IPS-20b (cell line): Measurements from ENCODE around the gene SLC26A11.
"Not testable (repeated sequence)": the region's sequence is repeated elsewhere in the genome, so short reads cannot be mapped to it uniquely, and the experiment has no call there.

ENCODE experiments used
- H3K27ac ChIP-seq: one replicate; pipeline ENCODE4 v1.5.1; 2013; ENCODE audit warnings: low read length
- H3K27me3 ChIP-seq: 2 replicates; pipeline ENCODE4 v1.6.1; 2013; ENCODE audit warnings: mild to moderate bottlenecking, low read length, inconsistent platforms; ENCODE audit not compliant: insufficient read depth
- H3K36me3 ChIP-seq: 2 replicates; pipeline ENCODE4 v1.6.1; 2013; ENCODE audit warnings: low read depth, mild to moderate bottlenecking, inconsistent platforms, low read length, moderate library complexity; ENCODE audit not compliant: insufficient read depth
- H3K4me1 ChIP-seq: 2 replicates; pipeline ENCODE4 v1.6.1; 2013; ENCODE audit warnings: mild to moderate bottlenecking, control low read depth, inconsistent platforms, low read length, moderate library complexity; ENCODE audit not compliant: insufficient read depth
- H3K4me3 ChIP-seq: 2 replicates; pipeline ENCODE4 v1.5.1; 2013; ENCODE audit warnings: mild to moderate bottlenecking, low read length, inconsistent platforms
- H3K9ac ChIP-seq: 2 replicates; pipeline ENCODE4 v1.6.1; 2013; ENCODE audit warnings: low read depth, mild to moderate bottlenecking, inconsistent platforms, low read length, moderate library complexity
- H3K9me3 ChIP-seq: 2 replicates; pipeline ENCODE4 v1.6.1; 2013; ENCODE audit warnings: mild to moderate bottlenecking, low read depth, low read length, inconsistent platforms; ENCODE audit not compliant: insufficient read depth

Gene SLC26A11

DNA sequence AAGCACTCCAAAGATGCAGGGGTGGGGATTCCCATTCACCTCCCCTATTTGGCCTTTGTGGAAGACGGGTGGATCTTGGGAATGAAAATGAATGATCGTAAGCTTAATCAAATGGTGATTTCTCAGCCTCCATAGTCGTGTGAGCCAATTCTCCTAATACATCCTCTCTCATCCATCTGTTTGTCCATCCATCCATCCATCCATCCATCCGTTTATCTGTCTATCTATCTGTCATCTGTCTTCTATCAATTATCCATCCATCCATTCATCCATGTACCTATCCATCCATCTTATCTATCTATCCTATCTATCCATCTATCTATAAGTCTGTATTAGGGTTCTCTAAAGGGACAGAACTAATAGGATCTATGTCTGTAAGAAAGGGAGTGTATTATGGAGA lies 48.2 kb downstream of the SLC26A11 start:
- H3K9me3 ChIP-seq = no peaks in the 10 kb centered on the region
- H3K4me3 ChIP-seq = no peak overlapping the region
- H3K36me3 ChIP-seq = peaks cover 16% of the 10 kb centered on the region; the same call in 1 of the 2 replicates
- H3K4me1 ChIP-seq = peaks cover 15% of the 10 kb centered on the region; the same call in 1 of the 2 replicates
- no peak overlapping the region for H3K27ac ChIP-seq
- no peaks in the 10 kb centered on the region for H3K27me3 ChIP-seq
- no peak overlapping the region for H3K9ac ChIP-seq

DNA sequence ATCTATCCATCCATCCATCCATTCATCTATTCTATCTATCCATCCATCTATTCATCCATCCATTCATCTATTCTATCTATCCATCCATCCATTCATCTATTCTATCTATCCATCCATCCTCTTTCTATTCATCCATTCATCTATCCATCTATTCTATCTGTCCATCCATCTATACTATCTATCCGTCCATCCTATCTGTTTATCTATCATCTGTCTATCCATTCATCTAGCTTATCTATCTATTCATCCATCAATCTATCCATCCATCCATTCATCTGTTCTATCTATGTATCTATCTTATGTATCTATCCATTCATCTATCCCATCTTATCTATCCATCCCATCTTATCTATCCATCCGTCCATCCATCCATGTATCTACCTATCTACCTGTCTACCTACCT lies 49.2 kb downstream of the SLC26A11 start:
- H3K9me3 ChIP-seq = no peaks in the 10 kb centered on the region
- H3K9ac ChIP-seq = peak overlapping the region; percentile 56; the same call in 1 of the 2 replicates
- peaks cover 16% of the 10 kb centered on the region; the same call in 1 of the 2 replicates for H3K36me3 ChIP-seq
- H3K4me1 ChIP-seq = peaks cover 12% of the 10 kb centered on the region; the same call in 1 of the 2 replicates
- H3K4me3 ChIP-seq = no peak overlapping the region
- no peak overlapping the region for H3K27ac ChIP-seq
- H3K27me3 ChIP-seq = no peaks in the 10 kb centered on the region

DNA sequence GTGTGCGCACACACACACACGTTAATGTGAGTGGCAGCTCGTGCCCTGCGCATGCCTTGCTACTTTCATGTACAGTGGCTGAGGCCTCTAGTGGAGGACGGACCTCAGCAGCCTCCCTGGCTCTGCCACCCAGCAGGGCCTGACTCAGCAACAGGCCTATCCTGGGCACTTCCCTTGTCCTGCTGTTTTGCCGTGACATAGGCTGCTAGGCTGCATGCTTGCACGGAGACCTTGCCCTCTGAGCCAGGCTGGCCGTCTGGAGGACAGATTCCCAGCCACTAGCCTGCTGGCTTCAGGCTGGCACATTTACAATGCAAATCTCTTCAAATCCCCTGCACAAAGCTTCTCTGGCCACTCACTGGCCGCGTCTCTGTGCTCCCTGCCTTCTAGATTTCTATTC lies 49.9 kb downstream of the SLC26A11 start:
- Histone ChIP-seq H3K36me3 (peaks cover 16% of the 10 kb centered on the region; the same call in 1 of the 2 replicates), H3K4me1 (peaks cover 12% of the 10 kb centered on the region; the same call in 1 of the 2 replicates), H3K4me3 (peak overlapping the region; percentile 15; the same call in 1 of the 2 replicates), H3K27ac (no peak overlapping the region), H3K9ac (peak overlapping the region; percentile 56; the same call in 1 of the 2 replicates), H3K9me3 (no peaks in the 10 kb centered on the region), H3K27me3 (no peaks in the 10 kb centered on the region)

DNA sequence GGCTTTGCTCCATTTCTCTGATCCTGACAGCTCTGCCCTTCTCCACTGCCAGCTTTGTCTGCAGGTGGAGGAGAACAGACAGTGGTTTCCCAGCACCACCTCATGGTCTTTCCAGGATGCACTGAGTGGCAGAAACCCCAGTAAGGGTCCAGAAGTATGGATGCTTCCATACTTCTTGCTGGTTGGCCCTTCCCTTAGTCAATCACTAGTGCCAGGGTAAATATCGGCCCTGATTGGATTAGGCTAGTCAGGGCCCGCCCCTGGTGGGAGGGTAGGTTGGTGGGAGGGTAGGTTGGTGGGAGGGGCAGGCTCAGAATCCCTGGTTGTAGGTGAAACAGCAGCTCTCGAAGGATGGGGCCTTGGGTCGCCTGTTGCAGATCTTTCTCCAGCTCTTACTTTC lies 50.6 kb downstream of the SLC26A11 start:
- Histone ChIP-seq H3K27ac (no peak overlapping the region), H3K4me3 (peak overlapping the region; percentile 15; the same call in 1 of the 2 replicates), H3K9me3 (no peaks in the 10 kb centered on the region), H3K27me3 (no peaks in the 10 kb centered on the region), H3K9ac (peak overlapping the region; percentile 1; the same call in 1 of the 2 replicates), H3K4me1 (peaks cover 12% of the 10 kb centered on the region; the same call in 1 of the 2 replicates), H3K36me3 (peaks cover 9% of the 10 kb centered on the region; the same call in 1 of the 2 replicates)

DNA sequence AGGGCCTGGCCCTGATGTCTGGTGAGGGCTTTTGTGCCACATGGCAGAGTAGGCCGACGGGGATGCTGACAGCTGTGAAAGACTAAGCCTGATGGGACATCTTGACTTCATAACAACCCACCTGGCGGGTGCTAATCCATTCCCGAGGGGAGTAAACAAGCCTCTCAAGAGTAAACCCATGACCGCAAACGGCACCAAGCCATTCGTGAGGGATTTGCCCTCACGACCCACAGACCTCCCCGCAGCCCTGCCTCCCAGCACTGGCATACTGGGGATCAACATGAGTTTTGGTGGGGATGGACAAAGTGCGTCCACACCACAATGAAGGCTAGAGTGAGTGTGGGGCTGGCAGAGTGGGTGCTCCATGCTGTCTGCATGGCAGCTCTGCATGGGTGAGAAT lies 52.1 kb downstream of the SLC26A11 start:
- H3K9me3 ChIP-seq = no peaks in the 10 kb centered on the region
- peaks cover 12% of the 10 kb centered on the region; the same call in 1 of the 2 replicates for H3K4me1 ChIP-seq
- H3K9ac ChIP-seq = no peak overlapping the region
- H3K4me3 ChIP-seq = no peak overlapping the region
- H3K27ac ChIP-seq = no peak overlapping the region
- H3K27me3 ChIP-seq = no peaks in the 10 kb centered on the region
- peaks cover 7% of the 10 kb centered on the region; the same call in 1 of the 2 replicates for H3K36me3 ChIP-seq

DNA sequence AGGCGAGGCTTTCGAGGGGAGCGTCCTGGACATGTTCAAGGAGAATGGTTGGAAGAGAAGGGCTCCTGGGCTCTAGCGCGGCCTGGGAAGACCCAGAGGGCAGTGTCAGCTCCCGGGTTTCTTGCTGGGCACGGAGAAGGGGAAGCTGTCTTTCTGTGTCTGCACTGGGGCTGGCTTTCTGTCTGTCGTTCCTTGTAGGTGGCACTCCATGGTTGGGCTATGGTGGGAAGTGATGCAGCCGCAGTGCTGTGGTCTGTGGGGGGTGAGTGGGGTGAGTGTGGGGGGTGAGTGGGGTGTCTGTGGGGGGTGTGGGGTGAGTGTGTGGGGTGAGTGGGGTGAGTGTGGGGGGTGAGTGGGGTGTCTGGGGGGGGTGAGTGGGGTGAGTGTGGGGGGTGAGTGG lies 54.1 kb downstream of the SLC26A11 start:
- Histone ChIP-seq H3K4me1 (peaks cover 12% of the 10 kb centered on the region; the same call in 1 of the 2 replicates), H3K9me3 (no peaks in the 10 kb centered on the region), H3K4me3 (no peak overlapping the region), H3K9ac (no peak overlapping the region), H3K36me3 (peaks cover 3% of the 10 kb centered on the region), H3K27ac (no peak overlapping the region), H3K27me3 (no peaks in the 10 kb centered on the region)

DNA sequence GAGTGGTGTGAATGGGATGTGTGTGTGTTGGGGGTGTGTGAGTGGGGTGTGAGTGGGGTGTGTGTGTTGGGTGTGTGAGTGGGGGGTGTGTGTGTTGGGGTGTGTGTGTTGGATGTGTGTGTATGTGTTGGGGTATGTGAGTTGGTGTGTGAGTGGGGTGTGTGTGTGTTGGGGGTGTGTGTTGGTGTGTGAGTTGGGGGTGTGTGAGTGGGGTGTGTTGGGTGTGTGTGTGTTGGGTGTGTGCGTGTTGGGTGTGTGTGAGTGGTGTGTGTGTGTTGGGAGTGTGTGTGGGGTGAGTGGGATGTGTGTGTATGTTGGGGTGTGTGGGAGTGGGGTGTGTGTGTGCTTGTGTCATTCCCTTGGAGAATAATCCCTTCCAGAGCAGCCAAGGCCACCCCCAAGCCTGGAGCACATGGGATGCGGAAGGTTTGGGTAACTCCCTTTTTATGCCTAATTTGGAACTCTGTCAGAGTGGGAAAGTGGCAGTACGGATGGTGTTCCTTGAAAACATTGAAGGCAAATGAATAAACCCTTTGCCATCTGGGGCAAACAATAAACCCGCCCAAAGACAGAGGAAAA lies 54.7 kb downstream of the SLC26A11 start:
- Histone ChIP-seq H3K36me3 (no peaks in the 10 kb centered on the region; the same call in 1 of the 2 replicates), H3K4me1 (peaks cover 6% of the 10 kb centered on the region; the same call in 1 of the 2 replicates), H3K27me3 (no peaks in the 10 kb centered on the region), H3K9me3 (no peaks in the 10 kb centered on the region), H3K27ac (no peak overlapping the region), H3K4me3 (no peak overlapping the region), H3K9ac (no peak overlapping the region)

DNA sequence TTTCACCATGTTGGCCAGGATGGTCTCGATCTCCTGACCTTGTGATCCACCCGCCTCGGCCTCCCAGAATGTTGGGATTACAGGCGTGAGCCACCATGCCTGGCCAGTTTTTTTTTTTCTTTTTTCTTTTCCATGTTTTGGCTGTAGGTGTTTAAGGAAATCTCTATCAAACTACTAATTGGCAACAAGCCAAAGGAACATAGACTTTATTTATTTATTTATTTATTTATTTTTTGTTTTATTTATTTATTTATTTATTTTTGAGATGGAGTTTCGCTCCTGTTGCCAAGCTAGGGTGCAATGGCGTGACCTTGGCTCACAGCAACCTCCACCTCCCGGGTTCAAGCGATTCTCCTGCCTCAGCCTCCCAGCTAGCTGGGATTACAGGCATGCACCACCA lies 55.6 kb downstream of the SLC26A11 start:
- not testable (repeated sequence) for H3K4me1 ChIP-seq, H3K9me3 ChIP-seq, H3K9ac ChIP-seq, H3K4me3 ChIP-seq, H3K27ac ChIP-seq, H3K36me3 ChIP-seq, H3K27me3 ChIP-seq

DNA sequence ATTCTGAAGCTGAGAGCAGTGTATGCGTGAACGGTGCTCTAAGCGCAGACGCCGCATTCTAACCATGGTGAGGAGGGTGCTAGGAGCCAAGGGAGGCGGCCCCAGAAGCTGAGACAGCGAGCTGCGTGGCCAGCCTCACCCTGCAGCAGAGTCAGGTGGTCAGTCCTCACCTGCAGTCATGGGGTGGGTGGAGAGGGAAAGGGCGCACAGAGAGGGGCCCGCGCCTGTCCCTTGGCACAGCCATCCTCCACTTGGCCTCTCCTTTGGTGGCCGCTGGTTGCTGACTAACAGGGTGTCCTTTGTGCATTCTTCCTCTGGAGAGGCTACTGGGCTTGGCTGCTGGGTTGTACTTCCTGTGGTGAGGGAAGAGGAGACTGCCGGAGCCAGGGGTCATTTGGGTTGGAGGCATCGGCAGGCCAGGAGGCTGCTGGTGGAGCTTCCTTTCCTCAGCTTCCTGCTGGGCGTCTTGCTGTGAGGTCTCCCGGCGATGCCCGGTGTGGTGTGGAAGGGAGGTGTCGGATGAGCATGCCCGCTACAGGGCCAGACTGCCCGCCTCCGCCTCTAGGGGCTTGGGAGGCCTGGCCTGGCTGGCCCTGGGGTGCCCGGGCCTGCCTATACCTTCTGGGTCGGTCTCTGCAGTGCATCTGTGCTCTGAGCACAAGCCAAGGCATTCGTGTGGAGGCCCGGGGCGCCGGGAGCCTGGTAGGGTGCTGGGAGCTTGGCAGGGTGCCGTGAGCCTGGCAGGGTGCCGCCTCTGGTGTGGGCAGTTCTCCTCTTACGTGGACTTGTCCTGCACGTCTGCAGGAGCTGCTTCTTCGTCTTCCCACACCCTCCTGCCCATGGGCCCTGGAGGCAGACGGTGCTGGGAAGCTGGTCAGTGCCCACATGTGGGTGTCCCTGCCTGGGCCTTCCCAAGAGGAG lies 57.8 kb downstream of the SLC26A11 start:
- H3K27ac ChIP-seq = no peak overlapping the region
- no peak overlapping the region for H3K9ac ChIP-seq
- no peaks in the 10 kb centered on the region for H3K4me1 ChIP-seq
- H3K9me3 ChIP-seq = no peaks in the 10 kb centered on the region
- H3K27me3 ChIP-seq = no peaks in the 10 kb centered on the region
- no peak overlapping the region for H3K4me3 ChIP-seq
- H3K36me3 ChIP-seq = no peaks in the 10 kb centered on the region; the same call in 1 of the 2 replicates

DNA sequence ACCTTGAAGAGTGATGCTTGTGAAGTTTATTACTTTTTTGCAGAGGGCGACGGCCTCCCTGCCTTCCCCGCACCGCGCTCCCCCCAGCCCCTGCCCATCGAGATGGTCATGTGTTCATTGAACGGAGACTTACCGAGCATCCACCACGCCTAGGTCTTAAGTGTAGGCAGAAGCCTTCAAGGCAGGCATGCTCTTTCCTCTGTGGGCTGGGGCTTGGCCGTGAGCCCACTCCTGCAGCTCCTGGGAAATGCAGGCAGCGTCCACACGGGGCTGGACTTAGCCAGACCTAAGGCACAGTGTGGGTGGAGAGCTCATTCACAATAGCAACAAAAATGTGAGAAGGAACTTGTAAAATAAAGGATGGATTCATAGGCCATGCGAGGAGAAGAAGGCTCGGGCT lies 59.7 kb downstream of the SLC26A11 start:
- Histone ChIP-seq H3K27me3 (no peaks in the 10 kb centered on the region), H3K27ac (no peak overlapping the region), H3K4me1 (no peaks in the 10 kb centered on the region), H3K36me3 (no peaks in the 10 kb centered on the region; the same call in 1 of the 2 replicates), H3K9me3 (no peaks in the 10 kb centered on the region), H3K4me3 (no peak overlapping the region), H3K9ac (no peak overlapping the region)

DNA sequence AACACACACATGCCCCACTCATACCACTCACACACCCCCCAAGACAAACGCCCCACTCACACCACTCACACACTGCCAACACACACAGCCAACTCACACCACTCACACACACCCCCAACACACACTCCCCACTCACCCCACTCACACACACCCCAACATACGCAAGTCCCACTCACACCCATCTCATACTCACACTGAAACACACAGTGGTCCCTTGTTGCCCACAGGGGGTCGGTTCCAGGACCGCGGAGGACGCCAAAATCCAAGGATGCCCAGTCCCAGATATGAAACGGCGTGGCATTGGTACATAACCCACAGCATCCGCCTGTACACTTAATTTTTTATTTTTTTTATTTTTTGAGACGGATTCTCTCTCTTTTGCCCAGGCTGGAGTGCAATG lies 61.3 kb downstream of the SLC26A11 start:
- no peak overlapping the region for H3K27ac ChIP-seq
- H3K27me3 ChIP-seq = no peaks in the 10 kb centered on the region
- no peaks in the 10 kb centered on the region; the same call in 1 of the 2 replicates for H3K36me3 ChIP-seq
- no peaks in the 10 kb centered on the region for H3K9me3 ChIP-seq
- no peaks in the 10 kb centered on the region for H3K4me1 ChIP-seq
- no peak overlapping the region for H3K4me3 ChIP-seq
- no peak overlapping the region for H3K9ac ChIP-seq
